GM21576 (cell line): ENCODE data around the gene CHRNA7.

ENCODE experiments used
- ATAC-seq: cut with Tn5 transposase; IDR thresholded peaks from one replicate; pipeline ENCODE4 v1.9.1; 2021; ENCODE audit warnings: mild to moderate bottlenecking, moderate library complexity; ENCODE audit not compliant: unreplicated experiment

Gene CHRNA7

GRCh38 chr15:32067115-32067514 lies 36.8 kb downstream of the CHRNA7 start:
- no peak for ATAC-seq

- no peak for ATAC-seq
Measured at GRCh38 chr15:32089851-32090359, 59.6 kb downstream of the CHRNA7 start.

GRCh38 chr15:32091505-32092380 lies 61.4 kb downstream of the CHRNA7 start:
- no peak for ATAC-seq

- ATAC-seq = no peak
Measured at GRCh38 chr15:32096213-32096612, 65.9 kb downstream of the CHRNA7 start.

GRCh38 chr15:32096916-32097617 lies 66.8 kb downstream of the CHRNA7 start:
- no peak for ATAC-seq

GRCh38 chr15:32098033-32098432 lies 67.7 kb downstream of the CHRNA7 start:
- ATAC-seq = no peak

- no peak for ATAC-seq
Measured at GRCh38 chr15:32099097-32099785, 68.9 kb downstream of the CHRNA7 start.

GRCh38 chr15:32099956-32100684 lies 69.8 kb downstream of the CHRNA7 start:
- ATAC-seq = no peak

GRCh38 chr15:32104061-32104995 lies 74.0 kb downstream of the CHRNA7 start:
- ATAC-seq = no peak

- no peak for ATAC-seq
Measured at GRCh38 chr15:32105258-32106241, 75.2 kb downstream of the CHRNA7 start.

GRCh38 chr15:32106401-32107381 lies 76.4 kb downstream of the CHRNA7 start:
- no peak for ATAC-seq

- ATAC-seq = no peak
Measured at GRCh38 chr15:32107477-32108080, 77.3 kb downstream of the CHRNA7 start.

GRCh38 chr15:32108661-32109060 lies 78.3 kb downstream of the CHRNA7 start:
- ATAC-seq = no peak

GRCh38 chr15:32112101-32112500 lies 81.8 kb downstream of the CHRNA7 start:
- ATAC-seq = no peak

- ATAC-seq = no peak
Measured at GRCh38 chr15:32113224-32113623, 82.9 kb downstream of the CHRNA7 start.

- no peak for ATAC-seq
Measured at GRCh38 chr15:32117122-32117521, 86.8 kb downstream of the CHRNA7 start.

- no peak for ATAC-seq
Measured at GRCh38 chr15:32119286-32119685, 89.0 kb downstream of the CHRNA7 start.
